T-helper 22 cell (primary cell): ENCODE results near the gene SLC16A10.
"Not testable (repeated sequence)": the region's sequence is repeated elsewhere in the genome, so short reads cannot be mapped to it uniquely, and the experiment has no call there.

Experiments used
- DNase-seq: peaks from one replicate; pipeline ENCODE4 v3.0.0-alpha.2; 2020; ENCODE audit warnings: low read depth

Gene SLC16A10

DNA sequence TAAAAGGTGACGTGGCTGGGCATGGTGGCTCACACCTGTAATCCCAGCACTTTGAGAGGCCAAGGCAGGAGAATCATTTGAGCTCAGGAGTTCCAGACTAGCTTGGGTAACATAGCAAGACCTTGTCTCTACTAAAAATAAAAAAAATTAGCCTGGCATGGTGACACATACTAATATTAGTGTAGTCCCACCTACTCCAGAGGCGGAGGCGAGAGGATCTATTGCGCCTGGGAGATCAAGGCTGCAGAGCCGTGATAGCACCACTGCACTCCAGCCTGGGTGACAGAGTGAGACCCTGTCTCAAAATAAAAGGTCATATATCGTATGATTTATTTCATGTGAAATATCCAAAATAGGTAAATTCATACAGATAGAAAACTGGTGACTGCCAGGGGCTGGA is 132.5 kb downstream of the SLC16A10 start:
- no peak for DNase-seq

DNA sequence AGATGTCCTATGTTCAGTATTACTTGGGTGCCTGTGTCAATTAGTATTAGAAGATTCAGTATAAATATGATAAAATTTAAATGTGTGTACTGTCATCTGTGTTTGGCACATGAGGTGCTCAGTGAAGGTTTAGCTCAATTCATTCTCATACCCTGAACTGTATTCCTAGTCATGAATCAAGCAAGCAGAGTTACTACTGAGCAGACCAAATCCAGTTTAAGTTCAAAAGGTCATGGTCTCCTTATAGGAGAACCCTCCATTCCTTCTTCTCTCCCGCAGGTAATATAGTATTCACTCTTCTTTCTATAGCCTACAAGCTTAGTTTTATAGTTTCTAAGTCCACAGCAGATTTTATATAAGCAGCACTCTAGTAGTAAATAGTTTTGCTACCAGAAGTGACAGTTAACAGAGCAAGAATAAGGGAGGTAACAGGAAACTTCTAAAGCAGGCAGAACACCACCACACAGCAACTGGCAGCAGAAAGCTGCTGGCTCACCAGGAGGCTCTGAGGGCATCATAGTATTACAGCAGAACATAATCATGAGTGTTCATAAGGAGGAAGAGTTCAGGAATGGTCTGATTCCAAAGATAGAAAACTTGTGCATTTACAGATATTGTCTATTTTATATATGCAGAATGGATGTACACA is 133.2 kb downstream of the SLC16A10 start:
- no peak for DNase-seq

DNA sequence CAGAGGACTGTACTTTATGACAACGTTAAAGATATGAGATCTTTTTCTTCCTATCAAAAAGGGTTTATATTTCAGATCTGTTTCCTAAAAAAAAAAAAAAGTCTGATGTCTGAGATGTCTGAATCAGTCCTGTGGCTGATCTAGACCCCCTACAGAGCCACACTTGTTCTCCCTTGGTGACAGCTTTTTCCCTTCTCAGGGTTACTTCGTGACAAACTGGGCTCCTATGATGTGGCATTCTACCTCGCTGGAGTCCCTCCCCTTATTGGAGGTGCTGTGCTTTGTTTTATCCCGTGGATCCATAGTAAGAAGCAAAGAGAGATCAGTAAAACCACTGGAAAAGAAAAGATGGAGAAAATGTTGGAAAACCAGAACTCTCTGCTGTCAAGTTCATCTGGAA is 134.5 kb downstream of the SLC16A10 start:
- DNase-seq: no peak

DNA sequence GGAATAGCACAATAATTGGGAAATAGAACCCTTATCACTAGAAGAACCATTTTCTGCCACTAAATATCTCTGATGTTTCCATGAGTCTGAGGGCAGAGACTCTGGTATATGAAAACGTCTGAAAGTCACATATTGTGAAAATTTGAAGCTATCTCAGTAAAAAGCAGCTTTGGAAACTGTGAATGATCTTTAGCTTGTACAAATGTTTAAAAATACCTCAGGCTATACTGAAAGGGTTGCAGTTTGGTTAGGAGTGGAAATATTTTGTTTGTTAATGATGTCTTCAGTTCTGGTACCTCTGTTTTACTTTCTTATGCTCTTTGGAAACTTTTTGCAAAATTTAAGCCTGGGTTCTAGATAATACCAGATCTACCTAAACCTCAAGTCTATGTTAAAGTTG is 135.0 kb downstream of the SLC16A10 start:
- no peak for DNase-seq

DNA sequence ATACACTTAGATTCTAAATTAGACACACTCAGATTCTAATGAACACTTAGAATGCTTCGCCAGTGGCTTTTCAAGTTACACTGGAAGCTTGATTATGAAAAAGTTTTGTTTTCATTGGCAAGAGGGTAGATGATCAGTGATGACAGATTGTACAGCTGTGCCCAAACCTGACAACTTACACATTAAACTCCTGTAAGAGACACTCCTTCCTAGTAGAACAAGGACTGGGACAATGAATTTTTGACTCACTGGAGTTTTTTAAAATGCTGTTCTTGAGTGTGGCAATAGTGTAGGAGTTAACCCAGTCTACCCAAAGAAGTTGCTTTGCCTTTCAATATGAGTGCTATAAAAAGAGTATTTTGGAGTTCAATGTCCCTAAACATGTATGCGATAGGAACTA is 140.8 kb downstream of the SLC16A10 start:
- DNase-seq: no peak

DNA sequence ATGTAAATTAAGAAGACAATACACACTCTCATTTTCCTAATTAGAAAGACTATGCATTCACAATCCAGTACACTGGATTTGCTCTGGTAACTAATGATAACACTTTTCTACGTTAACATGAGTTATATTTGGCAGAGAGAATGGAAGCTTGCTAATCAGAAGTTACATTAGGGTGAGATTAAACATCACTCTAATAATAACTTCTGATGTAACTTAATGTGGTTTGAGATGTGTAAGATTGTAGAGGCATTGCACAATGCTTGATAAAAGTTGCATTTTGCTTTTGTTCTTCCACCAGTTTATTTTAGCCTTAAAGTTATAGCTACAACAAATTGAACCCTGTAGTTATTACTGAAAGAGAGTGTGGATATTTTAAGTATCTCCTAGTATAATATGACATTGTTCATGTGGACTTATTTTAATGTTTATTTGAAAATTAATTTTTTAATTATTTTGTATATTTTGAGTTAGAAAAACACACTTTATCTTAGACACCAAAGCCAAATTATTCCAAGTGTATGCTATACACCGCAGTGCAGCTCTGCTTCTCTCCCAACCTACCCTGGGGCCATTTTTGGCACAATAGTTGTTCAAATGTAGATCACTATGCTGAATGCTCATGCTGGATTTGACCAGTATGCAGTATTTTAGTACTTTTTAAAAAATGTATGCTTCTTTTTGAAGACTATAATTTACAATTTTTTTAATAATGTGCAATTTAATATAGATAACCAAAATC is 143.2 kb downstream of the SLC16A10 start:
- DNase-seq: no peak

DNA sequence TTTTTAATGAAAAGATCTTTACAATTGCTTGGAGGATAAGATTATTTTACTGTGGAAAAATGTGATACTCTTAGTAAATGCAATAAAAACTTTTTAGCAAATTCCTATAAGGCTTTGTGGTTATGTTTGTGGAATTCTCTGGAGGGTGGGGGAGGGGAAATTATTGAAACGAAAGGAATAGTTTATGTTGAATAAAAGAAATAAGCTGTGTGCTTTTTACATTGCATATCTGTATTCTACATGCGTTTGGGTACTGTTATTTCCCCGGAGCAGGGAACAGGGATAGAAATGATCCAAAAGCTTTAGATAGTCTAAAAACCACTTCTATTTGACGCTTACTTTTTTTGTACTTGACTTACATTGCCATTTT is 143.8 kb downstream of the SLC16A10 start:
- DNase-seq: no peak

DNA sequence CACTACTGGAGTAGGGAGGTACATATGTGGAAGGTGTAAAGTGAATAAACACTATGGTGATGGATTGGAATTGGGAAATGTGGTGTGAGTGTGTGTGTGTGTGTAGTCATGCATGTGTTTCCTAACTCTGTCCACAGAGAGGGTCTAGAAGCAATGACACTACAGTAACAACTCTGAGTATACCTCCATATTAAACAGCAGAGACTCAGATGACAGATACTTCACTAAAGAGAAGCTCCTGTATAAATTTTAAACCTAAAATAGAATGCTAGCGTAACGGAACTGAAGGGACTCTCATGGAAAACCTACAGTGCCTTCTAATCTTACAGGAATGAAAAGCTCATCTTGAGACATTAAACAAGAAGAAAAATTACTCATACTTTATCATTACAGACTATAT is 150.5 kb downstream of the SLC16A10 start:
- no peak for DNase-seq

DNA sequence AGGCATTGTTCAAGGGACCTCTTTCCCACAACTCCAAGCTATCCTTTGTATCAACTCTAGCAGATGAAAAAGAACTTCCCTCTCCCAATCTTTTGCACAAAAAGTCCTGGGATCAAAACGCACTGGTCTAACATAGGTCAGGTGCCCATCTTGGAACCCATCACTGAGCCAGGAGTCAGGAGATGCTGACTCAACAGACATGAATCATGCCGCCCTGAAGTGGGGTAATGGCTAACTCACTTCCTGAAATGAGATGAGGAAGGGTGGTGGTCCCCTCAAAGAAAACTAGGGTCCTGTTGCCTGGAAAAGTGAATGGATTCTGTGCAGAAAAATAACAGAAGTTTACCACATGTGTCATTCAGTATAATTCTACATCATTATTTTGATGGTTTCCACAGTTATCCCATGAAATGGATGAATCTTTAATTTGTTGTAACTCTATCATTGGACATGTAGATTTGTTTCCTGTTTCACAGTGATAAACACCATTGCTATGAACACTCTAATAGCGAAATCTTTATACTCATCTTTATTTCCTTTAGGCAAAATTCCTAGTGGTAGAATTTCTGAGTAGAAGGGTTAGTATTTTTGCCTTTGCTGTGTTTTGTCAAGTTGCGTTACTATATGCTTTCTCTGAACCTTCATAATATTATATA is 151.3 kb downstream of the SLC16A10 start:
- no peak for DNase-seq

DNA sequence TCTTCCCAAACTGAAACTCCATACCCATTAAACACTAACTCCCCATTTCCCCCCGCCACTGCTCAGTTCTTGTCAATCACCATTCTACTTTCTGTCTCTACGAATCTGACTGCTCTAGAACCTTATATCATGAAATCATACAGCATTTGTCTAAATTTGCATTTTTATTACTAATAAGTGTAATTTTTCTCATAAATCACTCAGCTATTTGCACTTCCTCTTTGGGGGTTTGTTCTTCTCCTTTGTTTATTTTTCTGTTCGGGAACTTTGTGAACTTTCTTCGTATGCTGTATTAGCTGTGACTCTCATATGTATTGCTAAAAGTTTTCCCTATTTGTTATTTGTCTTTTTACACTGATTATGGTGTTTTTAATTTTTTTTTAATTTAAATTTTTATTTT is 152.2 kb downstream of the SLC16A10 start:
- DNase-seq: no peak

DNA sequence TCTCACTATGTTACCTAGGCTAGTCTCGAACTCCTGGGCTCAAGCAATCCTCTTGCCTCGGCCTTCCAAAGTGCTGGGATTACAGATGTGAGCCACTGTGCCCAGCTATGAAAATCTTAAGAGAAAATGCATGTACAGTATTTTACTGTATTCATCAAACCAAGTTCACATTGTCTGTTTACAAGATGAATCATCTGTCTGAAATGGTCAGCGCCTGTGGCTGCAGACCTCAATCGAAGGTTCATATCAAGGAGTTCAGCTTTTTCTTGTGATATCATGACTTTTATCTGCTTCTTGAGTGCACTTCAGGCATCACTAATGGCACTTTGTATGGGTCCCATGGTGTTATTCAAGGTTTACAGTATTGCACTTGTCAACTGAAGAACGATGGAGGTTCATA is 155.1 kb downstream of the SLC16A10 start:
- DNase-seq: no peak

DNA sequence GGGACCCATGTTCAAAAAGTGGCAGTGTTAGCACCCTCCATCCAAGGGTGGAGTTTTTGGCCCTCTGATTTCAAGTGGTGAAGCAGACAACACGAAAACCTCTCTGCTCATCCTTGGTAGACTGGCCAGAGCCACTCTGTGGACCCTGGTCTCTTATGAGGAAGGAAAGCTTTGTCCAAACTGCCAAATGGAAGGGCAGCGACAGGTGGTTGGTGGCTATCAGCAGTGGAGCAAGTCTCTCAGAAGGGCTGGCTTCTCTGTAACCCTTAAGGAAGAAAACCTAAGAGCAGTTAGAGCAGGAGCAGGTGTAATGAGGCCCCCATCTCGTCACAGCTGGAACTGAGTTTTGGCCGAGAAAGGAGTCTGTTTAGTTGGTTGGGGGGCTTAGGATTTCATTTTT is 155.8 kb downstream of the SLC16A10 start:
- no peak for DNase-seq

DNA sequence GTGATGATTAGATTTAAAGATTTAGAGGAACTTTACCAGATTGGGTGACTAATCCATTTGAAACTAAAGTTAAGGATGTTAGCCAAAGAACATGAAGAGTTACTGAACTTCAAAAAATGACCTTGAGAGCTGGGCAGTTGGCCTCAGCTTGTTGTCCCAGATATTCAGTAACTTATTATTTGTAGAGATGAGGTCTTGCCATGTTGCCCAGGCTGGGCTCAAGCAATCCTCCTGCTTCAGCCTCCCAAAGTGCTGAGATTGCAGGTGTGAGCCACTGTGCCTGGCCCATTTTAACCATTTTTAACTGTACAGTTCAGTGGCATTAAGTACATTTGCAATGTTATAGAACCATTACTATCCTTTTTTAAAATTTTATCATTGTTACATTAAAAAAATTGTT is 161.5 kb downstream of the SLC16A10 start:
- no peak for DNase-seq

DNA sequence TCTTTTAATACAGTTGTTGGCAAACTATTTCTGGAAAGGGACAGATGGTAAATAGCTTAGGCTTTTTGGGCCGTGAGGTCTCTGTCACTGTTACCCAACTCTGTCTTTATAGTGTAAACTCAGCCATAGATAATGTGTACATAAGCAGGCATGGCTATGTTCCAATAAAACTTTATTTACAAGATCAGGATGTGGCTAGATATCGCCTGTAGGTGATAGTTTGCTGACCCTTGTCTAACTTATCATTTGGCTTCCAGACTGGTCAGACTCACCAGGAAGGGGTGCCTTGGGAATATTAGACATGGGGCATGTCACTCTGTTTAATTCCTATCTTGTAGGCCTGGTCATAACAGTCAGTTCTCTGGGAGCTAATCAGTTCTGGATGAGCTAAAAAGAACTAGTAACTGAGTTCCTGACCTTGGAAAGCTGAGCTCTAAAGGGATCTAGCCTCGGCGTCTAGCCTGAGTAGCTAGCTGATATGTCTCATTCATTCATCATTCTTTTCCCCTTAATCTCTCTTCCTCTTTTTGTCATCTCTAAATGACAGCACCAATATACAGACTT is 163.6 kb downstream of the SLC16A10 start:
- no peak for DNase-seq

DNA sequence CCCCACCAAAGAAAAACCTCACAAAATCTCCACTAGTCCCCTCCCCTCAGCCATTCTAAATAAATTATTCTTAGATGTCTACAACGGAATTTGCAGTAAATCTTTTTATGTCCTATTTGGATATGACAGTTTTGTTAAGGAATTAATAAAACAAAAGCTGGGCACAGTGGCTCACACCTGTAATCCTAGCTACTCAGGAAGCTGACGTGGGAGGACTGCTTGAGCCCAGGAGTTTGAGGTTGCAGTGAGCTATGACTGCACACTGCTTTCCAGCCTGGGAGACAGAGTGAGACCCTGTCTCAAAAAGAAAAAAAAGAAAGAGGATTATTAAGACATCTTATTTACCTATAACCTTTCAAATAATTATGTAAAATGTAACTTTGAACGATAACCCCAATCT is 165.4 kb downstream of the SLC16A10 start:
- DNase-seq: no peak

DNA sequence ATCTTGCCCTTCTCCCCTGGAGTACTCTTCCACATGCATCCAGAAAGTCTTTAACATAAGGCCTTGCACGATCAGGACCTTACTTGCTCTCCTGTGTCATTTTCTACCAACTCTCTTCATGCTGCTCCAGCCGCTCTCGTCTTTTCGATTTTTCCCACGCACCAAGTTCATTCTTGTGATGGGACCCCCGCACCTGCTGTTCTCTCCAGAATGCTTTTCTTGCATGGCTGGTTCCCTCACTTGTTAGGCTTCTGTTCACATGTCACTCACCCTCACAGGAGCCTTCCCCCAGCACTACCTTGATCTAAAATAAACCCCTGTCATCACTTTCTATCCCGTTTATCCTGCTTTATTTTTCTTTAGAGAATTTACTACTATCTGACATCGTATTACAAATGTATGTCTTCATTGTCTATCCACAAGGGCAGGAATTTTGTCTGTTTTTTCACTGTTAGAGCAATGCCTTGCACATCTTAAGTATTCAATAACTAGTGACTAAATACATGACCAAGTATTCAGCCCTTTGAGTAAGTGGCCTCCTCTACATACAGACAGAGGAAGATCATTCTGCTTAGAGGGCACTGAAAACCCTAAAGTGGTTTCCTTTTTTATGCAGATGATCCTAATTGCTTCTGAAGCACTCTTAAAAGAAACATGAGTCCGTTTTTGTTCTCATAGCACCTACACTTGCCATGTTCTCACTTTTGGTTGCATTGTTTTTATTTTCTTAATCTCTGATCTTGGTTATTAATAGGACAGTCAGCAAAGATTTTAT is 166.9 kb downstream of the SLC16A10 start:
- DNase-seq: no peak

DNA sequence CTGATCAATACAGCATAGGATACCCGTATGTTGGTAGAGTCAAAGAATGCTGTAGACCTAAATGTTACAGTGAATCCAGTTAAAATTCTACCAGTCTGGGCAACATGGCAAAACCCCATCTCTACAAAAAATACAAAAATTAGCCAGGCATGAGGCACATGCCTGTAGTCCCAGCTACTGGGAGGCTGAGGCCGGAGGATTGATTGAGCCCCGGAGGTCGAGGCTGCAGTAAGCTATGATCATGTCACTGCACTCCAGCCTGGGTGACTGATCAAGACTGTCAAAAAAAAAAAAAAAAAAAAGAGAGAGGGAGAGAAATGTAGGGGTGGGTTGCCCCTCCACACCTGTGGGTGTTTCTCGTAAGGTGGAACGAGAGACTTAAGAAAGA is 167.5 kb downstream of the SLC16A10 start:
- DNase-seq: no peak

DNA sequence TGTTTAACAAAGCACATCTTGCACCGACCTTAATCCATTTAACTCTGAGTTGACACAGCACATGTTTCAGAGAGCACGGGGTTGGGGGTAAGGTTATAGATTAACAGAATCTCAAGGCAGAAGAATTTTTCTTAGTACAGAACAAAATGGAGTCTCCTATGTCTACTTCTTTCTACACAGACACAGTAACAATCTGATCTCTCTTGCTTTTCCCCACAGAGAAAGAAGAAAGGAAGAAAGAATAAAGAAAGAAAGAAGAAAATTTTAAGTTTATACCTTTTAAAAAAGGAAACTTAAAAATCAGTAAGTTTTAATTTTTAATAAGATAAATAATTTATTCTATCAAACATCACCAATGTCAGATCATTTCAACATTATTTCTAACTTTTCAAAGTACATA is 168.5 kb downstream of the SLC16A10 start:
- DNase-seq: not testable (repeated sequence)

DNA sequence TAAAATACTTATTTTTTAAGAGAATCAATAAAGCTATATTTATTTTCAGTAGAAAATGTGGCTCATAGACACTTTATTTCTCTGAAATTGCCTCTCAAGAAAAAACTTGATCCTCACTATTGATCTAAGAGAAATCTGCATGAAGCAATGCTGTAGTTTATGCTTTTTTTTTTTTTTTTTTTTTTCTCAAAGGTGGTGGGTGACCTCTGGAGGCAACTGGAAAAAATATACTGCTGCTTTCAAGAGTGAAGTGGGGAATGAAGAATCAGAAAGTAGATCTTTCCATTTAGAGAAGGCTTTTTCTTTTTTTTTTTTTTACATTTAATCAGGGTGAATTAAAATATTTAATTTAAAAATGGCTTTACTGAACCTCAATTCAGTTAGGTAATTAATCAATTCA is 169.3 kb downstream of the SLC16A10 start:
- DNase-seq: no peak

DNA sequence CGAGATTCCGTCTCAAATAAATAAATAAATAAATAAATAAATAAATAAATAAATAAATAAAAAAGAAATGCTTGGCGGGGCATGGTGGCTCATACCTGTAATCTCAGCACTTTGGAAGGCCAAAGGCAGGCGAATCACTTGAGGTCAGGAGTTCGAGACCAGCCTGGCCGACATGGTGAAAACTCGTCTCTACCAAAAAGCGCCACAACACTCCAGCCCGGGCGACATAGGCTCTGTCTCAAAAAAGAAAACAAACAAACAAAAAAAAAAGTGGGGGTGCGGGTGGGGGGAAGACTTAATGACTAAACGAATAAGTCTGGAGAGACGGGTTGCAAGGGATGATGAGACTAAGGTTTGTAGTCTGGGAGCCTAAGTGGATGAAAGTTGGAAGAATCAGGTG is 170.7 kb downstream of the SLC16A10 start:
- no peak for DNase-seq

DNA sequence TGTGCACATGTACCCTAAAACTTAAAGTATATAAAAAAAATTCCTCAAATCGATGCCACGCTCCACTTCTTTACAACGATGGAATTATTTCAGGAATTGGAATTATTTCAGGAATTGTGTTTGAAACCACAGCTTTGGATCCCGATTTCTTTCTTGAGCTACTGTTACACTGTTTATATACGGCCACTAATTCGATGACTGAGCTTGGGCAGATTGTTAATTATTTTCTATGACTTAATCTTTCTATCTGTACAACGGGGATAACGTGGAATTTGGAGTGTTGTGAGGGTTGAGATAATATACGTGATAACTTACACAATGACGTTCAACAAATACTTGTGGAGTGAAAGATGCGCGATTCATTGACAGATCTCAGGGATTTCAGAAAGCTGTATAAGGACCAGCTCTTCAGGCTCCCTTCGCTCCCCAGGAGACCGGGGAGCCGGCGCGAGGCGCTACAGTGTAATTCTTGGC is 171.3 kb downstream of the SLC16A10 start:
- no peak for DNase-seq

DNA sequence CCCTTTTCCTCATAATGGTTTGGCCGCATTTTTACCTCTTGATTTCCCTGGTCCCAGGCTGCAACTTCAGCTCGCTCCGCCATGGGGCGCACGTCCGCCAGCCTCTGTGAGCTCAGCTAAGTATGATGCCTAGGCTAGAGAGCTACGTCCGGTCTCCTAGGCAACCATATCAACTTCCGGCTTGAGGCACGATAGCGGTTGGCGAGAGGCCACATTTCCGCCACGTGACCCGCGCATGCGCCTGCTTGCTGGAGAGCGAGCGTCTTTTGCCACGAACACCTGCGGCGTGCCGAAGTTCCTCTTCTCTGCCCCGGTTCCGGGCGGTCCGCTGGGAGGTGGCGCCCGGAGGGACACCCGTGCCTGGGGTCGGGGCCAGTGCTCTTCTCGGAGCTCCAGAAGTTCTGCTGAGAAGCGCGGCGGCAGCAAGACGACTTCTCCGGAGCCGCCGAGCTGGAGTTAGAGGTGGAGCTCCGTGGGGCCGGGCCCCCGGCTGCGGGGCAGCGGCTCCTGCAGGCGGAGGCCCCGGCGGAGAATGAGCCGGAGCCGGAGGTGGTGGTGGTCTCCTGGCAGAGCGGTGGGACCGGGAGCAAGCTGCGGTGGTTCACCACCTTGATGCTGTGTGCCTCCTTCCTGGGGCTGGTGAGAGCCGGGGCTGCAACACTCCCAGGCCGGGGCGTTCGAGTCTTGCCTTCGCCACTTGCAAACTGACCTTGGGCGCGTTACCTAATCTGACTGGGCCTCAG is 172.0 kb downstream of the SLC16A10 start:
- peak; percentile 98 for DNase-seq
